Stimulated activated naive CD8-positive, alpha-beta T cell treated with anti-CD3 and anti-CD28 coated beads, Interleukin-15, Interleukin-2, amounts not matched to agents 100 ng/mL and 50 ng/mL, for 24 hours (primary cell): ENCODE results near the gene CENPP.

Experiments used
- H3K27ac Mint-ChIP-seq: one replicate; pipeline ENCODE4 v1.8.0; 2021; ENCODE audit warnings: mild to moderate bottlenecking, mixed read lengths
- H3K27me3 Mint-ChIP-seq: one replicate; pipeline ENCODE4 v1.8.0; 2021; ENCODE audit warnings: mixed read lengths
- H3K36me3 Mint-ChIP-seq: one replicate; pipeline ENCODE4 v1.8.0; 2021; ENCODE audit warnings: low read depth, mixed read lengths
- H3K4me1 Mint-ChIP-seq: one replicate; pipeline ENCODE4 v1.8.0; 2021; ENCODE audit warnings: low read depth, mixed read lengths
- H3K4me3 Mint-ChIP-seq: one replicate; pipeline ENCODE4 v1.8.0; 2021; ENCODE audit warnings: mild to moderate bottlenecking, mixed read lengths
- H3K9me3 Mint-ChIP-seq: one replicate; pipeline ENCODE4 v1.8.0; 2021; ENCODE audit warnings: mixed read lengths

The CENPP gene

DNA sequence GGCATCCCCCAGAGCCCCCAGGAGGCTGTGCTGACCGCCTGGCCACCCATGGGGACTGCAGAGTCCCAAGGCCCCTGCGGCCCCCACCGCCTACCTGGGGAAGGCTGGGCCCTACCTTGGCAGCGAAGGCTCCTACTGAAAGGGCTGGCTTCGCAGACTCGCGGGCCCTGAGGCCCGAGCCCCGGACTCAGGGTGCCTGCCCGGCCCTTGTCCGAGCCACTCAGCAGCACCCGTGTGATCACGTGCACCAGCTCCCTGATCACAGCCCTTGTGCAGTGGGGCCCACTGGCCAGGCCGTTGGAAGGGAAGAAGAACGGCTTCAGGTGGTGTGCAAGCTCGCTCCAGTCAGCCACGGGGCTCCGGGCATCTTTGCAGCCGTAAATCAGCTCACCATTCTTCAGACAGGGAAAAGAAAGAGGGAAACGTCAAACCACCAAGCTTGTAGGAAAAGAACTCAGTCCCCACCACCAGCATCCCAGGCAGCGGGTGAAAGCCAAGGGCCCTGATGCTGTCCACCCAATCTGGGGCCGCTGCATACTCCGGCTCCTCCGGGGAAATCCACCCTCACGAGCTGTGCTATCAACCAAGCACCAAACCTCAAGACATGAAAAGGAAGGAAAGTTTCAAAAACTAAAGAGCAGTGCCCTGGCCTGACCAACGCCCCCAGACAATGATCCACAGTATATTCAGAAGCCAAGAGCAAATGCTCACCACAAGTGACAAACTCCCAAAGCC, 312.3 kb downstream of the CENPP start:
- Mint-ChIP-seq H3K27ac (no peak overlapping the region), H3K4me3 (no peak overlapping the region), H3K9me3 (no peaks in the 10 kb centered on the region), H3K4me1 (peaks cover 11% of the 10 kb centered on the region), H3K36me3 (peaks cover 56% of the 10 kb centered on the region), H3K27me3 (no peaks in the 10 kb centered on the region)

DNA sequence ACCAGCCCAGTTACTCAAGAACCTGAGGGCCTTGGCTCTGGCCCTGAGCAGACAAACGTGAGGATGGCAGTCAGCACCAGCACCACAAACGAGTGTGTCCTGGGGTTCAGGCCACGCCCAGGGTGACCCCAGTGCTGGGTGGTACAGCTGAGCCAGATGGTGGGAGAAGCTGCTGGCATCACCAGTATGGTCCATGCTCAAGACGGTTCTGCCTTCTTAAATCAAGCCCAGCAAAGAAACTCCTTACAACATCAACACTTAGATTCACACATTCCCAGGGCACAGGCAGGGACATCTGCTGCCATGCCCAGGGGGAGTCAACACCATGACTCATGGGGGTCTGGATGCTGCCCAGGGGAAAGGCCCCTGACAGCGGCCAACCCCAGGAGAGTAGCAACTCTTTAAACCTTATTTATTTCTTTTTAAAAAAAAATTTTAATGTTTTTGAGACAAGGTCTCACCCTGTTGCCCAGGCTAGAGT, 312.9 kb downstream of the CENPP start:
- H3K36me3 Mint-ChIP-seq, result peaks cover 57% of the 10 kb centered on the region

DNA sequence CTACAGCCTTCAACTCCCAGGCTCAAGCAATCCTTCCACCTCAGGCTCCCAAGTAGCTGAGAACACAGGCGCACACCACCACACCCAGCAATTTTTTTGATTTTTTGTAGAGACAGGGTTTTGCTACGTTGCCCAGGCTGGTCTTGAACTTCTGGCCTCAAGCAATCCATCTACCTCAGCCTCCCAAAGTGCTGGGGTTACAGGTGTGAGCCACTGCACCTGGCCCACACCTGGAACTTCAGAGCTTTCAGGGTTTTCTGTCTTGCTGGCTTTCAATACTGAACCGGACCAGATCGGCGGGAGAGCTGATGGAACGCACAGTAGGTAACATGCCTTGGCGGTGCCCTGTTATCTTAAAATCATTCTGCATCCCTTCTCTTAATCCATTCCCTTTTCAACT, 313.4 kb downstream of the CENPP start:
- peaks cover 5% of the 10 kb centered on the region for H3K4me1 Mint-ChIP-seq
- no peaks in the 10 kb centered on the region for H3K9me3 Mint-ChIP-seq
- peaks cover 60% of the 10 kb centered on the region for H3K36me3 Mint-ChIP-seq
- no peak overlapping the region for H3K27ac Mint-ChIP-seq
- H3K4me3 Mint-ChIP-seq, result no peak overlapping the region
- H3K27me3 Mint-ChIP-seq, result no peaks in the 10 kb centered on the region

More for the DNA sequence above, 312.9 kb downstream of the CENPP start:
- H3K4me3 Mint-ChIP-seq, result no peak overlapping the region
- H3K9me3 Mint-ChIP-seq, result no peaks in the 10 kb centered on the region
- no peak overlapping the region for H3K27ac Mint-ChIP-seq
- no peaks in the 10 kb centered on the region for H3K27me3 Mint-ChIP-seq
- H3K4me1 Mint-ChIP-seq, result peaks cover 7% of the 10 kb centered on the region

DNA sequence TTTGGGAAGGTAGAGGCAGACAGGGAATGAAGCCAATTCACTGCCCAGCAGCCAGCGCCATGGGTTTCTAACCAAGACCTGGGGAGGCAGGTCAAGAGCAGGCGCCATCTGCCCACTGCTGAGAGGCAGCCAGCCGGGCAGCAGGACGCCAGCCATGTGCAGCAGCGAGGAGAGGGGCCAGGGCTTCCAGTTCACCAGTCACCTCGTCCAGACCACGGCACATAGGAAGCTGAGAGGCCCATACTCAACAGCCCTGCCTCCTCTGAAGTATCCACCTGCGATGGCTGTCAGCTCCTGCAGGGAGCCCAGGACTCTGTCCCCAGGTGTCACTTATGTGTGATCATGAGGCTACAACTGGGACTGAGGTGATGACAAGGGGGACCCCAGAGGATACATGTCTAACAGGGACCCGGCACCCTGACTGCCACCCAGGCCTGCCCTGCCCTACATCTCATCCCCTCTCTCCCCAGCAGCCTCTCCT, 314.1 kb downstream of the CENPP start:
- Mint-ChIP-seq H3K36me3 (peaks cover 60% of the 10 kb centered on the region), H3K27me3 (no peaks in the 10 kb centered on the region), H3K4me3 (no peak overlapping the region), H3K9me3 (no peaks in the 10 kb centered on the region), H3K4me1 (no peaks in the 10 kb centered on the region), H3K27ac (no peak overlapping the region)

DNA sequence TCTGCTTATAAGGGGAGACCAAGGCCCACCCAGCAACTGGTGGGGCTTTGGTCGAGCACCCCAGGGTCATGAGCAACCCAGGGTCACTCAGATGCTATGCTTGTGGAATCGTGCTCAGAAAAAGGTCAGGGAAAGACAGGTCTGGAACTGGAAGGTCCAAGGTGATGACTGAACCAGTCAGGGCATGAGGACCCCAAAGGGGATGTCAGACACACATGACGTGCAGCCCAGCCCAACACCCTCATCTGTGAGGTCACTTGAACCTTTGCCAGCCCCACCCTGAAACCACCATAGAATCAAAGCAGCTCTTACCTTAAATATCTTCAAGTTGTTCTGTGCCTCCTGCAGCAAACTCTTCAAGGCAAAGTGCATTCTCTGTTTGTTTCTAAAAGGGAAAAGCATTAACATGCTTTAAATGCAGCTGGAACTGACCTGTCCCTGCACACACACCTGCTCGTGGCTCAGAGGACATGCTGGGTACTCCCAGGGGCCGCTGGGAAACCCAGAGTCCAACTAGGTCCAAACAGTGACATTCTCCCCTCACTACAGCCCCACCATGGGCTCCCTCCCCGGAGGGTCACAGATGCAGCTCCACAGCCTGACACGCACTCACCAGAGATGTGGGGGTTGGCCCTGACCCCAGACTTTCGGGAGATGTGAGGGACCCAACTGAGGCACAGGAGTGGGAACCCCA, 314.8 kb downstream of the CENPP start:
- no peaks in the 10 kb centered on the region for H3K9me3 Mint-ChIP-seq
- H3K4me3 Mint-ChIP-seq, result no peak overlapping the region
- no peak overlapping the region for H3K27ac Mint-ChIP-seq
- no peaks in the 10 kb centered on the region for H3K4me1 Mint-ChIP-seq
- peaks cover 63% of the 10 kb centered on the region for H3K36me3 Mint-ChIP-seq
- H3K27me3 Mint-ChIP-seq, result no peaks in the 10 kb centered on the region

DNA sequence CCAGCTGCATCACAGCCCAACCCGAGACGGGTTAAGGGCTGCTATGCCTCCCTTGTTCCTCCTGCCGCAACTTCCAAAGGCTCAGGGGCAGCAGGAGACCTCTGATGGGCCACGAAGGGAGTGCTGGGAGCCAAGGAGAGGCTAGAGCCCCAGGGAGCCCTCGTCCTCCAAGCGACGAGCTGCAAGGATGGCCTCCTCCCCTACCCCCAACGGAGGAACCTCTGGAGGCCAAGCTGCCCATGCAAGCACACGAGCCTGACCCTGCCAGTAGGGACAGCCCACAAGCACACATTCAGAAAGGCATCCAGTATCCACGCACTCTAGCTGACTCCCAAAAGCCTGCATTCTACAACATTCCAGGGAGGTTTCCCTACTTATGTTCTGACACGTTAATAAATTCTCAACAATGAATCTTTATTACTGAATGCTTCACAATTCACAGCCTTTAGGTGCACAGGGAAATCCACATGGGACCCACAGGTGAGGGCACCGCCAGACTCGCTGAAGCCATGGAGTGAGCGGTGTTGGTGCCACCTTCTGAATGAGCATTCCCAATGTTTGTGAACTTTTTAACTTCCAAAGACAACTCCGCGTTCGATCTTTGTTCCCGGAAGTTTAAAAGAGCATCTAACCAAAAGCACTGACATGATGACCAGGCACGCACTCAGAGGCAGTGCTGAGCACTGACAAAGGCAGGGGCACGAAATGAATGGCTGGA, 315.5 kb downstream of the CENPP start:
- peaks cover 63% of the 10 kb centered on the region for H3K36me3 Mint-ChIP-seq
- H3K27me3 Mint-ChIP-seq, result no peaks in the 10 kb centered on the region
- no peak overlapping the region for H3K4me3 Mint-ChIP-seq
- no peaks in the 10 kb centered on the region for H3K4me1 Mint-ChIP-seq
- H3K9me3 Mint-ChIP-seq, result no peaks in the 10 kb centered on the region
- no peak overlapping the region for H3K27ac Mint-ChIP-seq

DNA sequence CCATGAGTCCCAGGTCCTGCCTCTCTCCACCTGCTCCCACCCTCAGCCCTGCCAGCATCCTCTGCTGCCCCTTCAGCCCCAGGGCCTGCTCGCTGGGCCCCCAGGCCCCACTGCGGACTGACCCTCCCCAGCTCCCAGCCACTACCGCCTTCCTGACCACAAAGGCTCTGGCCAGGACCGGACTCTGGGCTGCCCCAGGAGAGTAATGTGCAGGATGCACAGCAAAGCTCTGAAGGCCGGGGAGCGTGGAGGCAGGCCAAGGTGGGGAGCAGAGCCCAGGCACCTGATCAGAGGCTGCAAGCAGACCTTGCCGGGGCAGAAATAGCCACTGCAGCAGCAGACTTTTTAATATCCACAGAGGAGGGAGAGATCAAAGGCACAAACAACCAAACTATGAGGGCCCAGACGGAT, 316.3 kb downstream of the CENPP start:
- Mint-ChIP-seq H3K4me3 (no peak overlapping the region), H3K9me3 (no peaks in the 10 kb centered on the region), H3K27ac (no peak overlapping the region), H3K36me3 (peaks cover 70% of the 10 kb centered on the region), H3K4me1 (no peaks in the 10 kb centered on the region), H3K27me3 (no peaks in the 10 kb centered on the region)

DNA sequence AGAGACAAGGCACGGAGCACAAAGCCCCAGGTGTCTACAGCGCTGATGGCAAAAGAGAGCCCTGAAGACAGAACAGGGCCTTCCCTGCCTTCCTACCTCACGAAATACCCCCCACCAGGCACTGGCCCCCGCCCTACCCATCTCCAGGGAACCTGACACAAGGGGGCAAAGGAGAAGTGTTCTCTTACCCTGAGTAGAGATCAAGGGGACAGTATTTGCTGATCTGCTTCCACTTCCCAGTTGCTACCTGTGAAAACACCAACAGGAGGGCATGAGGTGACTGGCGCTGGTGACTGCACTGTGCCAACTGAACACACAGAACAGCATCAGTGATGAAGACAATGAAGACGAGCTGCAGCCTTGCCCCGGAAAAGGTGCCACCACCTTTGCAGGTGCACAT, 316.8 kb downstream of the CENPP start:
- H3K27ac Mint-ChIP-seq, result no peak overlapping the region
- peaks cover 70% of the 10 kb centered on the region for H3K36me3 Mint-ChIP-seq
- H3K9me3 Mint-ChIP-seq, result no peaks in the 10 kb centered on the region
- no peaks in the 10 kb centered on the region for H3K4me1 Mint-ChIP-seq
- no peak overlapping the region for H3K4me3 Mint-ChIP-seq
- H3K27me3 Mint-ChIP-seq, result no peaks in the 10 kb centered on the region

DNA sequence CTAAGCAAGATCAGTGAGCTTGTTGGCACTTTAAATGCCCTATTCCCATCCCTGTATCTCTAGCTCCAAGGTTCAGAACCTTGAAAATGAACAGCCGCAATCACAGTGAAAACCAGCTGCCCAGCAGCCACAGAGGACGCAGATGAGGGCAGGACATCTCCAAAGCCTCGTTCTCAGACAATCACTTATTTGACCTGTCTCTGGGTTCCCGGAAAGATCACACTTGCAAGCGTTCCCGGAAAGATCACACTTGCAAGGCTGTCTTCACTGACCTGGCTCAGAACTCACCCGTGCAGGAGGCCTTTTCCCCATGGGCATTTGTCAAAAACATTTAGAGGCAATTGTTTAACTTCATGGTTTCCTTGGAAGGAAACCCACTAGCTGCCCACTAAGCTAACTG, 318.5 kb downstream of the CENPP start:
- Mint-ChIP-seq H3K27ac (no peak overlapping the region), H3K9me3 (no peaks in the 10 kb centered on the region), H3K4me3 (no peak overlapping the region)

DNA sequence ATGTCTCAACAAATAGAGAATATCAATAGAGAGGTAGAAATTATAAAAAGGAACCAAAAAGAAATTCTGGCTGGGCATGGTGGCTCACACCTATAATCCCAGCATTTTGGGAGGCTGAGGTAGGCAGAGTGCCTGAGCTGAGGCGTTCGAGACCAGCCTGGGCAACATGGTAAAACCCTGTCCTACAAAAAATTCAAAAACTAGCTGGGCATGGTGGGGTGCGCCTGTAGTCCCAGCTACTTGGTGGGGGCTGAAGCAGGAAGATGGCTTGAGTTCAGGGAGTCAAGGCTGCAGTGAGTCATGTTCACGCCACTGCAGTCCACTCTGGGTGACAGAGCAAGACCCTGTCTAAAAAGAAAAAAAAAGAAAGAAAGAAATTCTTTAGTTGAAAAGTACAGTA, 319.3 kb downstream of the CENPP start:
- no peak overlapping the region for H3K27ac Mint-ChIP-seq
- H3K4me1 Mint-ChIP-seq, result no peaks in the 10 kb centered on the region
- H3K36me3 Mint-ChIP-seq, result peaks cover 76% of the 10 kb centered on the region

More for the DNA sequence above, 318.5 kb downstream of the CENPP start:
- Mint-ChIP-seq H3K4me1 (no peaks in the 10 kb centered on the region), H3K36me3 (peaks cover 73% of the 10 kb centered on the region), H3K27me3 (no peaks in the 10 kb centered on the region)

DNA sequence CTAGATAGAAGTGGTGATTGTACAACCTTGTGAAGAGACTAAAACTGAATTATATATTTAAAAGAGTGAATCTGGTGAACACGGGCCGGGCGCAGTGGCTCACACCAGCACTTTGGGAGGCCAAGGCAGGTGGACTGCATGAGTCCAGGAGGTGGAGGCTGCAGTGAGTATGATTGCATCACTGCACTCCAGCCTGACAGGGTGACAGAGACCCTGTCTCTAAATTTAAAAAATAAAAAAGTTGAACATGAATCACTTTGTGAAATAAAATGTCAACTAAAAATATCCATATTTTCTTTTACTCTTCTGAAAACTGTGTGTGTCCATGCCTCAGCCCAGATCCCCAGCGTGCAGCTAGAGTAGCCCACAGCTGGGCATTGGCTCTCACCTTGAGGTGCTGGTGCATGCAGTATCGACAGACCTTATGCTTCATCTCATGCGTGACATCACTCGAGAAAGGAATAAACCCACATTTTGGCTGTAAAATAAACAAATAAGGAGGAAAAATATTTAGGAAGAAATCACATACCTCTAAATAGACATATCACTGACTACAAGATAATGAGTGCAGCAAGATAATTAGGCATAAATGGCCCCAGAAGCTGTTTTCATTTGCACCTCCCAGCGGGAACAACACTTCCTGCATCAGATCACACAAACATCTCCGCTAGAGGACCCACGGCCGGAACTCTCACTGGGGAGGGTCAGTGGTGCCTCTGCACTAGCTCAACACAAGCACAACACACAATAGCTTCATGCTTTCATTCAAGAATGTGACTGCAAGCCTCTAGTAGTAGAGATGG, 322.1 kb downstream of the CENPP start:
- Mint-ChIP-seq H3K4me3 (no peak overlapping the region), H3K27ac (no peak overlapping the region), H3K4me1 (no peaks in the 10 kb centered on the region), H3K36me3 (peaks cover 62% of the 10 kb centered on the region), H3K27me3 (no peaks in the 10 kb centered on the region), H3K9me3 (no peaks in the 10 kb centered on the region)

More for the DNA sequence above, 319.3 kb downstream of the CENPP start:
- H3K4me3 Mint-ChIP-seq, result no peak overlapping the region
- H3K27me3 Mint-ChIP-seq, result no peaks in the 10 kb centered on the region
- H3K9me3 Mint-ChIP-seq, result no peaks in the 10 kb centered on the region

DNA sequence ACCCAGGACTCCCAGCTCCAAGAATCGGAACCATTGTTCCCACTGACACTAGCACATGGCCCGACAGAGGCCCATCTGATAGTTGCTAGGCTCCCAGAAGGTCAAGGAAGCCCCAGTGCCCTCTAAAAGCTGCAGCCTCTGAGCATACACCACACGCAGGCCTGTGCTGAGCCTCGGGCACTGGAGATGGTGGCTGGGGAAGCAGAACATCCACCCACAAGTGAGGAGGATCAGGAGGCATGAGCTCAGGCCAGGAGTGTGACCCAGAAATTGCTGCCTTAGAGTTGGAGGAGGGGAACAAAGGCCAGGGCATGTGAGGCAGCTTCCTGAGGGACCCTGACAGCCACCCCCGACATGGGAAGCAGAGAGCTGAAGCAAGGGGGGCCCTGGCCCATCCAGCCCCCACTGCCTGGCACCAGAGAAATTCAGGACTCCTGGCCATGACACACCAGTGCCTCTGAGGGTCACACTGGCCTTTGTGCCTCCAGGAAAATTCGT, 322.8 kb downstream of the CENPP start:
- H3K27me3 Mint-ChIP-seq, result no peaks in the 10 kb centered on the region
- no peak overlapping the region for H3K27ac Mint-ChIP-seq
- no peak overlapping the region for H3K4me3 Mint-ChIP-seq
- no peaks in the 10 kb centered on the region for H3K9me3 Mint-ChIP-seq
- H3K36me3 Mint-ChIP-seq, result peaks cover 61% of the 10 kb centered on the region
- H3K4me1 Mint-ChIP-seq, result no peaks in the 10 kb centered on the region

DNA sequence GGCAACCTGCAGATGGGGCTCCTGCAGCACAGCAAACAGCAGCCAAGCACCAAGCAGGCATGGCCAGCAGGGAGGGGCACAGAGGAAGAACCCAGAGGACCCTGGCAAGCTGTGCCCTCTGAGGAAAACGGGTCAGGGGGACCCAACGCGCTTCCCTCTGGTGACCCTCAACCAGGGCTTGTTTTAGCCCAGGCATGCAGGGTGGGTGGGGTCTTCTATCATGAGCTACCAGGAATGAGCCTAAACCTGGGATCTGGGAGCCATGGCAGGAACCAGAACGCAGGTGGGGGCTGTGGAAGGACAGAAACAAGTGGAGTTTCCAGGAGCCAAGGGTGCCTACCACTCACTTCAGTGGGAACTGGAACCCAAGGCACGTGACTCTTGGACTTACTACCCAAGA, 323.3 kb downstream of the CENPP start:
- no peaks in the 10 kb centered on the region for H3K4me1 Mint-ChIP-seq
- no peak overlapping the region for H3K4me3 Mint-ChIP-seq
- H3K36me3 Mint-ChIP-seq, result peaks cover 56% of the 10 kb centered on the region
- no peaks in the 10 kb centered on the region for H3K27me3 Mint-ChIP-seq
- no peak overlapping the region for H3K27ac Mint-ChIP-seq
- no peaks in the 10 kb centered on the region for H3K9me3 Mint-ChIP-seq

DNA sequence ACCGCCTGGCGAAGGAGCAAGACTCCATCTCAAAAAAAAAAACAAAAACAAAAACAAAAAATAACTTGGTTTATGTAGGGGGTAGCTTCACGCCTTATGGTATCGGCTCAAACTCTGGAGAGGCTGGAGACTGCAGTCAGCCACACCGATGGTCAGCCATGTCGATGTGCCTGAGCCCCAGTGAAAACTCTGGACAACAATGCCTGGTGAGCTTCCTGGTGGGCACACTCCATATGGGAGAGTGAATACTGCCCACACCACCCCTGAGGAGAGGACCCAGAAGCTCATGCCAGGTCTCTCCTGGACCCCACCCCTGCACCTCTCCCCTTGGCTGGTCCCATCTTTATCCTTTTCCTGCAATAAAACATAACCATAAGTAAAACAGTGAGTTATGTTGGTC, 324.5 kb downstream of the CENPP start:
- H3K36me3 Mint-ChIP-seq, result peaks cover 47% of the 10 kb centered on the region
- no peak overlapping the region for H3K4me3 Mint-ChIP-seq
- H3K27ac Mint-ChIP-seq, result no peak overlapping the region
- H3K4me1 Mint-ChIP-seq, result no peaks in the 10 kb centered on the region
- no peaks in the 10 kb centered on the region for H3K27me3 Mint-ChIP-seq
- H3K9me3 Mint-ChIP-seq, result no peaks in the 10 kb centered on the region
